HG03196 (cell line): ENCODE data around the gene FZD10.

Source experiments
- ATAC-seq: cut with Tn5 transposase; IDR thresholded peaks from one replicate; pipeline ENCODE4 v1.9.1; 2021; ENCODE audit not compliant: unreplicated experiment

FZD10 gene

GRCh38 chr12:130202201-130202600 is 39.9 kb downstream of the FZD10 start:
- ATAC-seq: no peak

DNA sequence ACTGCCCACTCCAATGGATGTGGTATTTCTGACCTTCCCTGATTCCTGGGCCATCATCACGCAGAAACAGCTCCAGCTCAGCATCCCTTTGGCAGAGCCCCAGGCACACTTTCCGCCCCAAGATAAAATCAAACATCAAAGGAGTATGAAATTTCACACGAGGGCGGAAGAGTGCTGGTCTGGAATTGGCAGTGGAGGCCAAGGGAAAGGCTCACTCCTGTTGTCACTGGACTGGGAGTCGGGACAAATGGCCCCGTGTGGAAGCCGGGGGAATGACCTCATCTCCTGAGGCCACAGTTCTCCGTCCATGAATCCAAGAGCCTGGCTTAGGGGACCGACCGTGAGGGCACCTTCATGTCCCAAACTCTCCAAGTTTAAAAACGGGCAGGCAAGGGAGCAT is 40.9 kb downstream of the FZD10 start:
- ATAC-seq: no peak

DNA sequence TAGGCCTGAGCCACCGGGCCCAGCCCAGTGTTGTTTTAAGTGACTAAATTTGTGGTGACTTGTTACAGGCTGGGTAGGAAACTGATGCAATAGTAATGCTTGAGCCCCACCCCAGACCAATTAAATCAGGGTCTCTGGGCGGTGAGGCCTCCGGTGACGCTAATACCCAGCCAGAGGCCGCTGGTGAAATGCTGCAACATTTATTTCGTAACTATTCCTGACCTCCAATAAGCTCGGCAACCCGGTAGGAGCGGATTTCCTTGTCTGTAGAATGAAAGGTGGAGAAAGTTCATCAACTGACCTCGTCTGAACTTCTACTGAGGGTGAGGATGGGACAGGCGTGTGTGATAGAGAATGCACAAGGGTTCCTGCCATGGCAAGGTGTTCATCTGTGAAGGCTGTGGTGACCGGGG is 42.3 kb downstream of the FZD10 start:
- ATAC-seq: no peak

DNA sequence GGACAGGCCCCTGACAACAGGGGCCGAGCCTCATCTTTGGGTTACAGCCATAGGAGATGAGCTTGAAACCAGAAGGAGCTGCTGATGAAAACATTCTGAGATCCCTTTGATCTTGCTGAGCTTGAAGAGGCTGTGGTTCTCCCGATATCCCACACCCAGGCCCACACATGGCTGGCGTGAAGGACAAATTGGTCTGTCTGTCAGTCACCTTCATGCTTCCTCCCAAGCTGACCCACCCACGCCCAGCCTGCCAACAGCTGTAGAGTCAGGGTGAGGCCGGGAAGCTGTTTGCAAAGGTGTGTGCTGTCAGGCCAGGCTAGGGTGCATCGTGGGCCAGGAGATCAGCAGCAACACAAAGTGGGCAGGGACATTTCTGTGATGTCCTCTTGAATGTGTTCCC is 43.2 kb downstream of the FZD10 start:
- no peak for ATAC-seq

- no peak for ATAC-seq
Observed at GRCh38 chr12:130212384-130212989, 50.2 kb downstream of the FZD10 start.

DNA sequence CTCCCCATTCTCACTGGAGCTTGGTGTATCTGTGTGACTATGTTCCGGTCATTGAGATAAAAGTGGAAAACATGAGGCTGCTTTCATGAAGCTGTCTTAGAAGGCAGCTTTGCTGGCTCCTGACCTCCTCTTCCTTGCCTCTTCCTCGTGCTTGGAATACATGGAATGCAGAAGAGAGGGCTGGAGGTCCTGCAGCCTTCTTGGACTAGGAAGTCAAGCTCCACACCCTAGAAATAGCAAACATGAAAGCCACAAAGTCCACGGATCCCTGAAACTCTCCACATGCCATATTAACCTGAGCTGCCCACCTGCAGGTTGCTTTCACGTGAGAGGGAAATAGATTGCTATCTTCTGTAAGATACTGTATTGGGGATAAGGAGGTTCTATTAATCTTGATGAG is 51.0 kb downstream of the FZD10 start:
- ATAC-seq: no peak

GRCh38 chr12:130214686-130215395 is 52.6 kb downstream of the FZD10 start:
- no peak for ATAC-seq
